ENCODE data around the gene TRABD2B. TPM values are rescaled to one million over a fixed set of nuclear protein-coding genes. Genes with fewer than 3 reads are reported as not detected.

TRABD2B gene
- total and polyA plus RNA-seq, 11 donors: 0.31 to 1.1 (median 0.80) TPM

DNA sequence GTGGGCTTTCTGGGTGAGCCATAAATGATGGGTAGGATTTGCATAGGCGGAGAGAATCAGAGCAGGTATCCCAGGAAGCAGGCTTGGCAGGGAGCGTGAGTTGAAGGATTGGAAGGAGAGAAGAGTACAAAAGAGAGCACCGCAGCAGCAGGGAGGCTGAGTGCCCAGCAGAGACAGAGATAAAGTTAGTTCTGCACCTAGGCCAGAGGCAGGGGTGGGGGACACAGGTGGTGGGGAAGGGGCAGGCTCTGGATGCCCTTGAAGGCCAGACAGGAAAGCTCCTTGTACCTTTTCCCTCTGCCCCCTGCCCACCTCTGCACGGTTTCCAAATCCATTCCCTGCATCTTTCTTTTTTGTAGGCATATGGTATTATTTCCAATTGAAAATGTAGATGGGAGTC is 33.0 kb upstream of the TRABD2B start:
- 84 to 94% (median 91%) methylated on average over 4 of the region's 4 CpGs for WGBS, 4 donors
- DNase-seq: no peak
- Histone ChIP-seq H3K4me3 (no peak overlapping the region), H3K27me3 (no peaks in the 10 kb centered on the region), H3K4me1 (no peaks in the 10 kb centered on the region), H3K9me3 (no peaks in the 10 kb centered on the region), H3K36me3 (no peaks in the 10 kb centered on the region), H3K27ac (no peak overlapping the region)
- ATAC-seq: no peak
- TF ChIP-seq, protein P1, sequence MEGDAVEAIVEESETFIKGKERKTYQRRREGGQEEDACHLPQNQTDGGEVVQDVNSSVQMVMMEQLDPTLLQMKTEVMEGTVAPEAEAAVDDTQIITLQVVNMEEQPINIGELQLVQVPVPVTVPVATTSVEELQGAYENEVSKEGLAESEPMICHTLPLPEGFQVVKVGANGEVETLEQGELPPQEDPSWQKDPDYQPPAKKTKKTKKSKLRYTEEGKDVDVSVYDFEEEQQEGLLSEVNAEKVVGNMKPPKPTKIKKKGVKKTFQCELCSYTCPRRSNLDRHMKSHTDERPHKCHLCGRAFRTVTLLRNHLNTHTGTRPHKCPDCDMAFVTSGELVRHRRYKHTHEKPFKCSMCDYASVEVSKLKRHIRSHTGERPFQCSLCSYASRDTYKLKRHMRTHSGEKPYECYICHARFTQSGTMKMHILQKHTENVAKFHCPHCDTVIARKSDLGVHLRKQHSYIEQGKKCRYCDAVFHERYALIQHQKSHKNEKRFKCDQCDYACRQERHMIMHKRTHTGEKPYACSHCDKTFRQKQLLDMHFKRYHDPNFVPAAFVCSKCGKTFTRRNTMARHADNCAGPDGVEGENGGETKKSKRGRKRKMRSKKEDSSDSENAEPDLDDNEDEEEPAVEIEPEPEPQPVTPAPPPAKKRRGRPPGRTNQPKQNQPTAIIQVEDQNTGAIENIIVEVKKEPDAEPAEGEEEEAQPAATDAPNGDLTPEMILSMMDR (IDR thresholded peaks at IDR 0.05): no peak
- TF ChIP-seq POLR2A (IDR thresholded peaks at IDR 0.05): no peak
- intact Hi-C loops (cut with DNase I): loop anchor here in 1 of 10 donors (5.0 kb wide), 1 partner anchor 643 kb away; no protein-coding TSS in a partner anchor

DNA sequence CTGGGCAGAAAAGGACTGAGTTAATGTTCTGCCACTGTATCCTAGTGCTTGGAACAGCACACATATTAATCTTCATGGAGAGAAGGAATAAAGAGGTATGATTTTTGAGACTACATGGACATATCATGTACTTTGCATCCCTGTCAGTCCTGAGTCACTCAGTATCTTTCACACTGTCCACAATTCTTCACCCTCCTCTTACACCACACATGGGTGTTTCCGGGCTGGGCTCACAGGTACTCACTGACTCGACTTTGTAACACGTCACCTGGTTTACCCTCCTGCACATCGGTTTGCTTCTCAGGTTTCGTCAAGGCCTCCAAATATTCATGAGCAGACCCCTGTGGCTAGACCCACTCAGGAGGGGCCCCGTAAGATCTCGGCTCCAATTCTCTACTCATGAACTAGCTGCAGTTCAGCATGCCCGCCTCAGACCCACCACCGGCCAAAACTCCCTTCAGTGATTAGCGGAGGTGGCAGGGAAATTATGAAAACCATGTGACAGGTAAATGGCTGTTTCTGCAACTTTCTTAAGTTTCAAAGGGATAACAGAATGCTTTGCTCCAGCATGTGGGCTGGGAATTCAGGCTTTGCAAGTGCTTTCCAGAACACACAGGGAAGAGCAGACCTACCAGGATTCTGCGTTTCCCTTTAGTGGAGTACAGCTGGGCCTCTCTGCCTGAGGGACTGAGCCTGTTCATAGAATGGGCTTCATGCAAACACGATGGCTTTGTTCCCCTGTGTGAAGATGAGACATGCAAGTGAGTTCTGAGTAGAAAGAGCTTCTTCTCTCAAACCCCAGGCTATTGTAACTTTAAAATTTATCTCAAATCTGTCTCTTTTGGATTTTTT is 31.3 kb upstream of the TRABD2B start:
- H3K4me3 ChIP-seq: no peak overlapping the region
- intact Hi-C loops (cut with DNase I): no loop called here
- DNase-seq (no peak), ATAC-seq (no peak)
- no peak overlapping the region for H3K27ac ChIP-seq
- H3K27me3 ChIP-seq: no peaks in the 10 kb centered on the region
- TF ChIP-seq POLR2A (IDR thresholded peaks at IDR 0.05): no peak
- TF ChIP-seq, protein P1 (IDR thresholded peaks at IDR 0.05): no peak
- WGBS, 4 donors: 84 to 89% (median 88%) methylated on average over 12 of the region's 12 CpGs
- no peaks in the 10 kb centered on the region for H3K4me1 ChIP-seq
- H3K9me3 ChIP-seq: no peaks in the 10 kb centered on the region
- no peaks in the 10 kb centered on the region for H3K36me3 ChIP-seq

DNA sequence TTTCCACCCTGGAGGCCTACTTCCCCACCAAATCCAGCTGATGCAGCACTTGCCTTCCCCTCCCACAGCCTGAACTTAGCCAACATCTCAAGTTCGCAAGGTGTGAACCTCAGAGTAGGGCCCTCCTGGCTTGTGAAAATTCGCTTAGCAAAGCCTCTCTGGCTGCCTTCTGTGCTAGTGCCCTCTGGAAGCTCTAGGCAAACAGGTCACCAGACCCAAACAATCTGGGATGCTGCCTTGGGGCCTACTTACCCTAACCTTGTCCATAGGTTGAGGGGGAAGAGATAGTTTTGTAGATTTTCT is 30.3 kb upstream of the TRABD2B start:
- Histone ChIP-seq H3K27me3 (no peaks in the 10 kb centered on the region), H3K27ac (no peak overlapping the region), H3K4me1 (no peaks in the 10 kb centered on the region), H3K4me3 (no peak overlapping the region), H3K36me3 (no peaks in the 10 kb centered on the region), H3K9me3 (no peaks in the 10 kb centered on the region)
- TF ChIP-seq, protein P1 (IDR thresholded peaks at IDR 0.05): no peak
- no peak for TF ChIP-seq POLR2A (IDR thresholded peaks at IDR 0.05)
- intact Hi-C loops (cut with DNase I): no loop called here
- ATAC-seq: no peak
- DNase-seq: no peak
- WGBS, 4 donors: 82 to 99% (median 96%) methylated on average over 2 of the region's 2 CpGs

DNA sequence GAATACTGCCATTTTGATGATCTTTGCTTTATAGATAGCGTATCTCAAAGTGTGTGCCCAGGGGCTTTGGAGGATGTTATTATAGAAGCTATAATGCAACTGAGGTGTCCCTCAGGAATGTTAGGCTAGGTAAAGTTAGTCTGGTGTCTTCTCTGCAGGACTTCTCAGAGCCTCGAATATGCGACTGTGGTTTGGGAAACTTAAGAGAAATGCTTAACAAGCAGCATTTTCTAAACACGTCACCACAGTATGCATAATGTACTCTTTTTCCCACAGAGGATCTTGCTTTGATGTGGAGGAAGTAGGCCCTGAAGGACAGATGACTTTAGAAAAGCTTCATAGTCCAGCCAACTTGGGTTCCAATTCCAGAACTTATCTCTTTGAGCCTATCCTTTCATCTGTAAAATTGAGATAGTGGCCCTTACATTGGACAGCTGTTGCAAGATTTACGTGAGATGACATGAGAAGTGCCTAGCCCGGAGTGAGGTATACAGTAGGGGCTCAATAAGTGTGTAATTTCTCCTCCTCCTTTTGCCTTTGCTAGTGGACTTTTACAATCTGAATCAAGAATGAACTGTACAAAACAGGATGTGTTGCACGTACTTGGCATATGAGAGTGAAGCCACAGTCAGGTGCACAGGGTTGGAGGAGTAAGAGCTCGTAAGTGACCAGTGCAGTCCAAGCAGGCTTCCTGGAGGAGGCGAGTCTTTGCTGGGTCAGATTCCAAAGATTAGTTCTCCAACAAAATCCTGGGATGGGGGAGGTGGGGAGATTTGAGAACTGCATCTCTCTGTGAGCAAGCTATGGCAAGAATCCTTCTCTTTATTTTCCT is 29.7 kb upstream of the TRABD2B start:
- H3K4me1 ChIP-seq: no peaks in the 10 kb centered on the region
- H3K27ac ChIP-seq: no peak overlapping the region
- H3K36me3 ChIP-seq: no peaks in the 10 kb centered on the region
- H3K27me3 ChIP-seq: no peaks in the 10 kb centered on the region
- intact Hi-C loops (cut with DNase I): no loop called here
- 91 to 93% (median 92%) methylated on average over 9 of the region's 9 CpGs for WGBS, 4 donors
- no peak for TF ChIP-seq POLR2A (IDR thresholded peaks at IDR 0.05)
- TF ChIP-seq, protein P1 (IDR thresholded peaks at IDR 0.05): no peak
- no peak overlapping the region for H3K4me3 ChIP-seq
- H3K9me3 ChIP-seq: no peaks in the 10 kb centered on the region
- ATAC-seq (no peak), DNase-seq (no peak)
